HL-60/S4 treated with retinoic acid at 250 ng/mL for 4 days and 3 days (cell line): ENCODE data around the gene OGDH.
"Not testable (repeated sequence)": the region's sequence is repeated elsewhere in the genome, so short reads cannot be mapped to it uniquely, and the experiment has no call there.

Experiments used
- in situ Hi-C: fragments of 300-500 bp; cut with MboI; formaldehyde crosslinking; loops from 2 replicates; pipeline ENCODE4 v1.7.0; 2022; ENCODE audit warnings: low sequenced_read_pairs

OGDH gene

GRCh38 chr7:44606341-44607140 lies at the start of gene OGDH:
TSS of gene OGDH (plus strand) at chr7:44606627. CDS start at chr7:44624344, 17,717 bp downstream.
- in situ Hi-C loops: no loop called here

- in situ Hi-C loops: no loop called here
Measured at GRCh38 chr7:44557485-44557884, 48.9 kb upstream of the OGDH start.

GRCh38 chr7:44559485-44559884 lies 46.9 kb upstream of the OGDH start:
- in situ Hi-C loops: no loop called here

GRCh38 chr7:44561481-44561880 lies 44.9 kb upstream of the OGDH start:
- in situ Hi-C loops: no loop called here

- in situ Hi-C loops: no loop called here
Measured at GRCh38 chr7:44561962-44562621, 44.3 kb upstream of the OGDH start.

GRCh38 chr7:44562622-44562962 lies 43.8 kb upstream of the OGDH start:
- in situ Hi-C loops: not testable (repeated sequence)

GRCh38 chr7:44563171-44563679 lies 43.2 kb upstream of the OGDH start:
- in situ Hi-C loops: no loop called here

- in situ Hi-C loops: no loop called here
Measured at GRCh38 chr7:44564606-44565005, 41.8 kb upstream of the OGDH start.

- in situ Hi-C loops: no loop called here
Measured at GRCh38 chr7:44565097-44565794, 41.2 kb upstream of the OGDH start.

- in situ Hi-C loops: no loop called here
Measured at GRCh38 chr7:44565795-44566559, 40.5 kb upstream of the OGDH start.

- in situ Hi-C loops: no loop called here
Measured at GRCh38 chr7:44566680-44567079, 39.7 kb upstream of the OGDH start.

GRCh38 chr7:44567884-44568283 lies 38.5 kb upstream of the OGDH start:
- in situ Hi-C loops: no loop called here

- in situ Hi-C loops: no loop called here
Measured at GRCh38 chr7:44568771-44569560, 37.5 kb upstream of the OGDH start.

GRCh38 chr7:44569959-44570358 lies 36.5 kb upstream of the OGDH start:
- in situ Hi-C loops: no loop called here

GRCh38 chr7:44572771-44573170 lies 33.7 kb upstream of the OGDH start:
- in situ Hi-C loops: no loop called here

- in situ Hi-C loops: no loop called here
Measured at GRCh38 chr7:44573464-44574286, 32.8 kb upstream of the OGDH start, which contains the start of gene DDX56. TSS of gene DDX56 (minus strand) at chr7:44573908. CDS start at chr7:44573895, 13 bp downstream.

GRCh38 chr7:44574287-44574872 lies 32.0 kb upstream of the OGDH start:
- in situ Hi-C loops: no loop called here

- in situ Hi-C loops: no loop called here
Measured at GRCh38 chr7:44575054-44575453, 31.4 kb upstream of the OGDH start.

- in situ Hi-C loops: no loop called here
Measured at GRCh38 chr7:44576228-44576627, 30.2 kb upstream of the OGDH start.
